ENCODE measurements around the gene MSH3. TPM values are rescaled to one million over a fixed set of nuclear protein-coding genes. Genes with fewer than 3 reads are reported as not detected.

Gene MSH3
- total RNA-seq, 1 donor from 2014 or later = 8.7 TPM

- H3K4me3 ChIP-seq = no peak overlapping the region
- peaks cover 0 to 6% of the 10 kb centered on the region in 2 donors for H3K4me1 ChIP-seq
- no peak for DNase-seq (ENCODE audit: low spot score in 2 of 2)
- H3K9me3 ChIP-seq = no peaks in the 10 kb centered on the region
- H3K36me3 ChIP-seq = peaks cover 0 to 8% of the 10 kb centered on the region in 2 donors
- no peaks in the 10 kb centered on the region for H3K27me3 ChIP-seq
- intact Hi-C loops (cut with DNase I) = no loop called here
- no peak for TF ChIP-seq CTCF (IDR thresholded peaks at IDR 0.05)
- no peak overlapping the region for H3K27ac ChIP-seq
Observed at GRCh38 chr5:80799573-80799972, 145.1 kb downstream of the MSH3 start.

- intact Hi-C loops (cut with DNase I) = no loop called here
- H3K27me3 ChIP-seq = no peaks in the 10 kb centered on the region
- no peaks in the 10 kb centered on the region for H3K9me3 ChIP-seq
- DNase-seq (ENCODE audit: low spot score in 2 of 2) = no peak
- H3K4me1 ChIP-seq = no peaks in the 10 kb centered on the region
- TF ChIP-seq CTCF (IDR thresholded peaks at IDR 0.05) = no peak
- H3K36me3 ChIP-seq = peaks cover 0 to 2% of the 10 kb centered on the region in 2 donors
- H3K27ac ChIP-seq = no peak overlapping the region
- no peak overlapping the region for H3K4me3 ChIP-seq
Observed at GRCh38 chr5:80804332-80804731, 149.9 kb downstream of the MSH3 start.

GRCh38 chr5:80805038-80805437, 150.6 kb downstream of the MSH3 start:
- intact Hi-C loops (cut with DNase I) = no loop called here
- no peak for TF ChIP-seq CTCF (IDR thresholded peaks at IDR 0.05)
- peaks cover 0 to 2% of the 10 kb centered on the region in 2 donors for H3K36me3 ChIP-seq
- no peaks in the 10 kb centered on the region for H3K4me1 ChIP-seq
- H3K27ac ChIP-seq = no peak overlapping the region
- no peak overlapping the region for H3K4me3 ChIP-seq
- H3K9me3 ChIP-seq = no peaks in the 10 kb centered on the region
- no peak for DNase-seq (ENCODE audit: low spot score in 2 of 2)
- H3K27me3 ChIP-seq = no peaks in the 10 kb centered on the region

- Histone ChIP-seq H3K36me3 (peaks cover 0 to 2% of the 10 kb centered on the region in 2 donors), H3K27me3 (no peaks in the 10 kb centered on the region), H3K27ac (no peak overlapping the region), H3K4me3 (no peak overlapping the region), H3K4me1 (no peaks in the 10 kb centered on the region), H3K9me3 (no peaks in the 10 kb centered on the region)
- no peak for TF ChIP-seq CTCF (IDR thresholded peaks at IDR 0.05)
- intact Hi-C loops (cut with DNase I) = no loop called here
- DNase-seq (ENCODE audit: low spot score in 2 of 2) = no peak
Observed at GRCh38 chr5:80806929-80807328, 152.5 kb downstream of the MSH3 start.

- no peak for TF ChIP-seq CTCF (IDR thresholded peaks at IDR 0.05)
- no peak for DNase-seq (ENCODE audit: low spot score in 2 of 2)
Observed at GRCh38 chr5:80809451-80809850, 155.0 kb downstream of the MSH3 start.

GRCh38 chr5:80810425-80810824, 156.0 kb downstream of the MSH3 start:
- Histone ChIP-seq H3K27me3 (no peaks in the 10 kb centered on the region), H3K4me1 (no peaks in the 10 kb centered on the region), H3K4me3 (no peak overlapping the region), H3K27ac (no peak overlapping the region), H3K36me3 (peaks cover 11 to 24% of the 10 kb centered on the region in 2 donors), H3K9me3 (no peaks in the 10 kb centered on the region)
- intact Hi-C loops (cut with DNase I) = no loop called here
- DNase-seq (ENCODE audit: low spot score in 2 of 2) = no peak
- no peak for TF ChIP-seq CTCF (IDR thresholded peaks at IDR 0.05)

More at GRCh38 chr5:80809451-80809850, 155.0 kb downstream of the MSH3 start:
- Histone ChIP-seq H3K27ac (no peak overlapping the region), H3K9me3 (no peaks in the 10 kb centered on the region), H3K4me1 (no peaks in the 10 kb centered on the region), H3K36me3 (peaks cover 7 to 16% of the 10 kb centered on the region in 2 donors), H3K4me3 (no peak overlapping the region), H3K27me3 (no peaks in the 10 kb centered on the region)
- intact Hi-C loops (cut with DNase I) = no loop called here

Measured in ascending aorta (tissue), 2 donors.